Measurements from ENCODE around the gene KCNN2.

The KCNN2 gene

GRCh38 chr5:114469372-114469771, 107.5 kb downstream of the KCNN2 start:
- Histone ChIP-seq H3K4me1 (no peaks in the 10 kb centered on the region), H3K4me3 (ENCODE audit: low read depth, low read length) (no peak overlapping the region), H3K9me3 (no peaks in the 10 kb centered on the region), H3K36me3 (no peaks in the 10 kb centered on the region), H3K27me3 (no peaks in the 10 kb centered on the region)
- no peak for TF ChIP-seq CTCF (IDR thresholded peaks at IDR 0.05; ENCODE audit: low read depth, low read length)
- no peak for DNase-seq

- TF ChIP-seq CTCF (IDR thresholded peaks at IDR 0.05; ENCODE audit: low read depth, low read length): no peak
- no peaks in the 10 kb centered on the region for H3K36me3 ChIP-seq
- H3K4me3 ChIP-seq (ENCODE audit: low read depth, low read length): no peak overlapping the region
- DNase-seq: no peak
- H3K9me3 ChIP-seq: no peaks in the 10 kb centered on the region
- no peaks in the 10 kb centered on the region for H3K4me1 ChIP-seq
- no peaks in the 10 kb centered on the region for H3K27me3 ChIP-seq
These were observed 109.7 kb downstream of the KCNN2 start for GRCh38 chr5:114471529-114471928.

- DNase-seq: no peak
- Histone ChIP-seq H3K4me1 (no peaks in the 10 kb centered on the region), H3K4me3 (ENCODE audit: low read depth, low read length) (no peak overlapping the region), H3K9me3 (no peaks in the 10 kb centered on the region), H3K27me3 (no peaks in the 10 kb centered on the region), H3K36me3 (no peaks in the 10 kb centered on the region)
- no peak for TF ChIP-seq CTCF (IDR thresholded peaks at IDR 0.05; ENCODE audit: low read depth, low read length)
These were observed 111.7 kb downstream of the KCNN2 start for GRCh38 chr5:114473541-114473940.

- H3K4me3 ChIP-seq (ENCODE audit: low read depth, low read length): no peak overlapping the region
- H3K36me3 ChIP-seq: no peaks in the 10 kb centered on the region
- TF ChIP-seq CTCF (IDR thresholded peaks at IDR 0.05; ENCODE audit: low read depth, low read length): no peak
- H3K4me1 ChIP-seq: no peaks in the 10 kb centered on the region
- no peak for DNase-seq
- H3K27me3 ChIP-seq: no peaks in the 10 kb centered on the region
- H3K9me3 ChIP-seq: no peaks in the 10 kb centered on the region
These were observed 116.0 kb downstream of the KCNN2 start for GRCh38 chr5:114477816-114478334.

- Histone ChIP-seq H3K27me3 (no peaks in the 10 kb centered on the region), H3K4me1 (no peaks in the 10 kb centered on the region), H3K9me3 (no peaks in the 10 kb centered on the region), H3K36me3 (no peaks in the 10 kb centered on the region), H3K4me3 (ENCODE audit: low read depth, low read length) (no peak overlapping the region)
- no peak for TF ChIP-seq CTCF (IDR thresholded peaks at IDR 0.05; ENCODE audit: low read depth, low read length)
- no peak for DNase-seq
These were observed 138.9 kb downstream of the KCNN2 start for GRCh38 chr5:114500756-114501155.

GRCh38 chr5:114504560-114504959, 142.7 kb downstream of the KCNN2 start:
- no peaks in the 10 kb centered on the region for H3K4me1 ChIP-seq
- no peak for DNase-seq
- H3K9me3 ChIP-seq: no peaks in the 10 kb centered on the region
- TF ChIP-seq CTCF (IDR thresholded peaks at IDR 0.05; ENCODE audit: low read depth, low read length): no peak
- no peak overlapping the region for H3K4me3 ChIP-seq (ENCODE audit: low read depth, low read length)
- no peaks in the 10 kb centered on the region for H3K36me3 ChIP-seq
- H3K27me3 ChIP-seq: no peaks in the 10 kb centered on the region
